ENCODE results near the gene POU5F1. TPM values are rescaled to one million over a fixed set of nuclear protein-coding genes. Genes with fewer than 3 reads are reported as not detected.
A peak's percentile ranks its signal among the peaks of the same experiment; 100 is the strongest.
"Not testable (repeated sequence)": the region's sequence is repeated elsewhere in the genome, so short reads cannot be mapped to it uniquely, and the experiment has no call there.

Gene POU5F1
- total RNA-seq = 1.0 TPM
- long read RNA-seq, partial matches to known transcripts = 0 of 1 reads
- long read RNA-seq, other reads (novel, unspliced or antisense) = 1 of 1 reads

- DNase-seq (ENCODE audit: low spot score) = no peak
- intact Hi-C loops (cut with DNase I) = no loop called here
These were observed at the start of gene POU5F1 for GRCh38 chr6:31170600-31170881. POU5F1 (minus strand) TSS chr6:31170682; CDS start chr6:31170620, 62 bp downstream.

GRCh38 chr6:31216208-31216898 is 45.9 kb upstream of the POU5F1 start:
- intact Hi-C loops (cut with DNase I) = no loop called here
- DNase-seq (ENCODE audit: low spot score) = no peak

GRCh38 chr6:31215216-31215615 is 44.7 kb upstream of the POU5F1 start:
- DNase-seq (ENCODE audit: low spot score); intact Hi-C loops (cut with DNase I): not testable (repeated sequence)

- no peak for DNase-seq (ENCODE audit: low spot score)
- intact Hi-C loops (cut with DNase I) = no loop called here
These were observed 44.0 kb upstream of the POU5F1 start for GRCh38 chr6:31214516-31214915.

DNA sequence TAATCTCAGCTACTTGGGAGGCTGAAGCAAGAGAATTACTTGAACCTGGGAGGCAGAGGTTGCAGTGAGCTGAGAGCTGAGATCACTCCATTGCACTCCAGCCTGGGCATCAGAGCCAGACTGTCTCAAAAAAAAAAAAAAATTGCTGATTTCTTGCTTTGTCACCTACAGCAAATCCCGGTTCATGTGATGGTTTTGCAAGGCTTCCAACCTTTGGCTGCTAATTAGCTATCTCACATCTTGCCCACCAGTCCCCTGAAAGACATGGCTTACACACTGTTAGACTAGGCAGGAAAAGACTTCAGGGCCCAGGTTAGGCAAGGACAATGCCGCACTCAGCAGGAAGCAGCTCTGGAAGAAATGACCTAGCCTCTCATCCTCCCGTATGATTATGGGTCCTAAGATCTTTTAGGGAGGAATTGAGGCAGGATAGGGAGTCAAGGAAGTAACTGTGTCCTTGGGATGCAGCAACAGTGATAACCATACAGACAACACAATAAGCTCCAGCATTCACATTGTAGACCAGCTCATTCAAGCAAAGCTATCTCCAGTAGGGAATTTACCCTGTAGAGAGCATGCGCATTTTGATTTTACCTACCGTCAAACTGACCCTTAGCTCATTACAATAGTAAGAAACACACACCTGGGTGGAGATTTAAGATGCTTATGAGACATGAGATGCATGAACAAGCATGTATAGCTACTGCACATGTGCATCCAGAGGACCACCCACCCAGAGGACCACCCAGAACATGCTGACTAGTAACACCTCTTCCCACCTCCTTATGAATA is 40.5 kb upstream of the POU5F1 start:
- intact Hi-C loops (cut with DNase I) = no loop called here

DNA sequence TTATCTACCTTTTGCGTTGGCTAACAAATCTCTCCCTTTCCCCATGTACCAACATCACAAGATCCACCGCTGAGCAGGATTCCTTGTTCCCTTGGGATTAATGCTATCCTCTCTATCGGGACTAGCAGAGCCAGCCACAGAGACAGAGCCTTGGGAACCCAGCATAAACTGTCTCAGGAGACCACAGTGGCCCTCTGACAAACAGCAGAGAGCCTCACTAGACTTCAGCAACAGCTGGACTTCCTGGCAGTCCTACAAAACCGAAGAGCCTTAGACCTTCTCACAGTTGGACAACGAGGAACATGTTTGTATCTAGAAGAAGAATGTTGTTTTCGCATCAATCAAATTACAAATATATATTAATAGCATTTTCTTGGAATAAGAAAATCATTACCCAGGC is 39.6 kb upstream of the POU5F1 start:
- intact Hi-C loops (cut with DNase I) = no loop called here
- DNase-seq (ENCODE audit: low spot score) = no peak

More for the DNA sequence above, 40.5 kb upstream of the POU5F1 start:
- no peak for DNase-seq (ENCODE audit: low spot score)

DNA sequence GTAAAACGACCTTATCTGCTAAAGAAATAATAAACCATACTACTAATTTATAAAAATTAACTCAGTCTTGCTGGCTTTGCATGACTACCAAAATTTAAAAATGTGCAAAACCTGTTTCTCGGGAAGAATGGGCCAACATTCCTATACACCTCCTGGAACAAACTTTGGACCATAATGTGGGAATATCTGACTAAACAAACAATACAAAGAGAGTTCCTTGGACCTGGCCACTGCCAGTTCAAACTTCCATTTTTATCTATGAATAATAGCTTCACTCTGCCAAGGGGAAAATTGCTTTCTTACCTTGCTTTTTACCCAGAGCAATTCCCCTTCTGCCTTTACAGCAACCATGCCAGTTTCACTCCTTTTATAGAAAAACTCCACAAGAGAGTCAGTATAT is 38.7 kb upstream of the POU5F1 start:
- intact Hi-C loops (cut with DNase I) = no loop called here

GRCh38 chr6:31208506-31208905 is 38.0 kb upstream of the POU5F1 start:
- DNase-seq (ENCODE audit: low spot score) = no peak

More for the DNA sequence above, 38.7 kb upstream of the POU5F1 start:
- DNase-seq (ENCODE audit: low spot score) = no peak

DNA sequence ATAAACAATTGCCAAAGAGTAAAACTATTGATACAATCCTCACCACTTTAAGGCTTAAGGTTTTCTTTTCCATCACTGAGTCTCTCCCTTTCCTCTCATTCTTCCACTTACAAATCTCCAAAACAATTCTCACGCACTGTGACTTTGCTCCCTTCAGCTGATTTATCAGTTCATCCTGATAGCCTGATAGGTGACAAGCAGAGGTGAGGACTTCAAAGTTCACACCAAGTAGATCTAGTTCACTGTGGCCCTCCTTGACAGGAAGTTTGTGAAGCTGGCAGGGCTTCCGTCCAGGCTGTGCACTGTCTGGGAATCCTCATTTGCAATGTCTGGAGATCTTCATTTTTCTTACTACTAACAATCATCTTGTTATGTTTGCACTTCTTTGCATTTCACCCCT is 35.2 kb upstream of the POU5F1 start:
- DNase-seq (ENCODE audit: low spot score) = no peak
- intact Hi-C loops (cut with DNase I) = no loop called here

More at GRCh38 chr6:31208506-31208905, 38.0 kb upstream of the POU5F1 start:
- intact Hi-C loops (cut with DNase I) = no loop called here

- intact Hi-C loops (cut with DNase I) = no loop called here
These were observed 34.3 kb upstream of the POU5F1 start for GRCh38 chr6:31204751-31205145.

DNA sequence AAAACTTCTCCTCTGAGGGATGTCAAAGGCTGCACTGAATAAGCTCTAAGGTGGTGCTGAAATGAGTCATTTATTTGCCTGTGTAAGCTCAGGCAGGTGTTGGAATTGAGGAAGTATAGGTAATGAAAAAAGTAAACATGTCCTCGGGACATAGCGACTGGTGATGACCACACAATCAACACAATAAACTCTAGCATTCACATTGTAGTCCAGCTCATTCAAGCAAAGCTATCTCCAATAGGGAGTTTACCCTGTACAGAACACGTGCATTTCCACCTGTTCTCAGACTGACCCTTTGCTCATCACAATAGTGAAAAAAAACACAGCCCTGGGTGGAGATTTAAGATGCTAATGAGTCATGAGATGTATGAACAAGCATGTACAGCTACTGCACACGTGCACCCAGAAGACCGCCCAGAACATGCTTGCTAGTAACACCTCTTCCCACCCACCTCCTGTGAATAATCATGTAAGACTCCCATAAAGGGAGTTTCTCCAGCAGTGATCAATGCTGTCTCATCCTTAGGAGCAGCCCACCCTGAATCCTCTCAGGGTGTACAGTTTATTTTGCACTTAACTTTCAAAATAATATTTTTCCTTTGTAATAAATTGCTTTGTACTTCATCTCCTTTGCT is 33.0 kb upstream of the POU5F1 start:
- no peak for DNase-seq (ENCODE audit: low spot score)
- intact Hi-C loops (cut with DNase I) = no loop called here

More at GRCh38 chr6:31204751-31205145, 34.3 kb upstream of the POU5F1 start:
- no peak for DNase-seq (ENCODE audit: low spot score)

GRCh38 chr6:31202259-31203166 is 32.0 kb upstream of the POU5F1 start:
- DNase-seq (ENCODE audit: low spot score) = no peak
- intact Hi-C loops (cut with DNase I) = no loop called here

DNA sequence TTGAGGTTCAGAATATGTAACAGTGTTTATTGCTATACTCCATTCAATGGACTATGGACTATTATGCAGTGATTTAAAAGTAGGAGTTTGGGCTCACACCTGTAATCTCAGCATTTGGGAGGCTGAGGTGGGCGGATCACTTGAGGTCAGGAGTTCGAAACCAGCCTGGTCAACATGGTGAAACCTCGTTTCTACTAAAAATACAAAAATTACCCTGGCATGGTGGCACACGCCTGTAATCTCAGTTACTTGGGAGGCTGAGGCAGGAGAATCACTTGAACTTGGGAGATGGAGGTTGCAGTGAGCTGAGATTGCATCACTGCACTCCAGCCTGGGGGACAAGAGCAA is 28.6 kb upstream of the POU5F1 start:
- intact Hi-C loops (cut with DNase I) = loop anchor here (2.0 kb wide), 1 partner anchor 72 kb away; no protein-coding TSS in a partner anchor
- DNase-seq (ENCODE audit: low spot score) = not testable (repeated sequence)

GRCh38 chr6:31197559-31198305 is 27.2 kb upstream of the POU5F1 start:
- intact Hi-C loops (cut with DNase I) = loop anchor here (1.0 to 2.0 kb wide), 2 partner anchors 73 to 170 kb away; no protein-coding TSS in a partner anchor
- peak; percentile 96 for DNase-seq (ENCODE audit: low spot score)

DNA sequence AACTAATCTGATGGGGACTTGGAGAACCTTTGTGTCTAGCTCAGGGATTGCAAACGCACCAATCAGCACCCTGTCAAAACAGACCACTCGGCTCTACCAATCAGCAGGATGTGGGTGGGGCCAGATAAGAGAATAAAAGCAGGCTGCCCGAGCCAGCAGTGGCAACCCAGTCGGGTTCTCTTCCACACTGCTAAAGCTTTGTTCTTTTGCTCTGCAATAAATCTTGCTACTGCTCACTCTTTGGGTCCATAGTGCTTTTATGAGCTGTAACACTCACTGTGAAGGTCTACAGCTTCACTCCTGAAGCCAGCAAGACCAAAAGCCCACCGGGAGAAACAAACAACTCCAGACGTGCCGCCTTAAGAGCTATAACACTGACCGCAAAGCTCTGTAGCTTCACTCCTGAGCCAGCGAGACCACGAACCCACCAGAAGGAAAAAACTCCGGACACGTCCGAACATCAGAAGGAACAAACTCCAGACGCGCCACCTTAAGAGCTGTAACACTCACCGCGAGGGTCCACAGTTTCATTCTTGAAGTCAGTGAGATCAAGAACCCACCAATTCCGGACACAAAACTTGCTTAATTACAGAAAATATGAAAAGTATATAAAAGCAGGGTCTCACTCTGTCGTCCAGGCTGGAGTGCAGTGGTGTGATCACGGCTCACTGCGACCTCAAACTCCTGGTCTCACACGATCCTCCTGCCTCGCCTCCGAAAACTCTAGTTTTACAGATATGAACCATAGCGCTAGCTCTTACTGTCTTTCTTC is 26.0 kb upstream of the POU5F1 start:
- intact Hi-C loops (cut with DNase I) = loop anchor here (1.0 kb wide), 1 partner anchor 171 kb away; no protein-coding TSS in a partner anchor

GRCh38 chr6:31195308-31195979 is 25.0 kb upstream of the POU5F1 start:
- intact Hi-C loops (cut with DNase I); DNase-seq (ENCODE audit: low spot score): not testable (repeated sequence)

More for the DNA sequence above, 26.0 kb upstream of the POU5F1 start:
- DNase-seq (ENCODE audit: low spot score) = not testable (repeated sequence)

DNA sequence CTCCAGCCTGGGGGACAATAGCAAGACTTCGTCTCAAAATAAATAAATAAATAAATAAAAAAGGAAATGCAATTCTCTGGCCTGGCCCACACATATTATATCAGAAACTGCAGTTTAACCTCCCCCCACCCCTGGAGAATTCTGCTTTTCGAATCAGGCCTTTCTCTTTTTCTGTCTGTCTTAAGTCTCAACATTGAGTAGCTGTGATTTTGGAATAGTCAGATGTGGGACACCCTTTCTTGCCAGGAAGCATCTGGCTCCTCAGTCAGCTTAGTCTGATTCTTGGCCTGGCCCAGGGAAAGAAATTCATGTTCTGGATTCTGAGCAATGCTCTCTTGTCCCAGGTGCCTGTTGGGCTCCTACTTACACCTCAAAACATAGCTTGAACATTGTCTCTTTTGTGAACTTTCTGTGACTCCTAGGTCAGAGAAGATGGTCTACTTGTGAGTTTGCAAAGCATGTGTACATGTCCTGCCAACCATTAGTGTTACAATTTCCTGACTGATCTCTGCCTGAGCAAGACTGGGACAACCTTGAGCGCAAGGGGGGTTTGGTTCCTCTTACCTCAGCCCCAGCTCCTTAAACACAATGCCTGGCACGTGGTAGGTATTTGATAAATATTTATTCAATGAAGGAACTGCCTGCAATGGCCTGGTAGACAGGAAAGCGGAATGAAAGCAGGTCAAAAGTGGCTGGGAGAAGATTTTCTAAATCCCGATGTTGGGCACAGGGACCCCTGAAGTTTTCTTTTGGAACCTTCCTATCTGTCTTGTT is 23.8 kb upstream of the POU5F1 start:
- intact Hi-C loops (cut with DNase I) = no loop called here
- no peak for DNase-seq (ENCODE audit: low spot score)

All from cardiac septum (tissue), 1 donor.